ENCODE results near the gene ATP6V1E1.
A peak's percentile ranks its signal among the peaks of the same experiment; 100 is the strongest.
"Not testable (repeated sequence)": the region's sequence is repeated elsewhere in the genome, so short reads cannot be mapped to it uniquely, and the experiment has no call there.

ATP6V1E1 gene

GRCh38 chr22:17641269-17641668 is 12.7 kb upstream of the ATP6V1E1 start:
- TF ChIP-seq, protein P1, sequence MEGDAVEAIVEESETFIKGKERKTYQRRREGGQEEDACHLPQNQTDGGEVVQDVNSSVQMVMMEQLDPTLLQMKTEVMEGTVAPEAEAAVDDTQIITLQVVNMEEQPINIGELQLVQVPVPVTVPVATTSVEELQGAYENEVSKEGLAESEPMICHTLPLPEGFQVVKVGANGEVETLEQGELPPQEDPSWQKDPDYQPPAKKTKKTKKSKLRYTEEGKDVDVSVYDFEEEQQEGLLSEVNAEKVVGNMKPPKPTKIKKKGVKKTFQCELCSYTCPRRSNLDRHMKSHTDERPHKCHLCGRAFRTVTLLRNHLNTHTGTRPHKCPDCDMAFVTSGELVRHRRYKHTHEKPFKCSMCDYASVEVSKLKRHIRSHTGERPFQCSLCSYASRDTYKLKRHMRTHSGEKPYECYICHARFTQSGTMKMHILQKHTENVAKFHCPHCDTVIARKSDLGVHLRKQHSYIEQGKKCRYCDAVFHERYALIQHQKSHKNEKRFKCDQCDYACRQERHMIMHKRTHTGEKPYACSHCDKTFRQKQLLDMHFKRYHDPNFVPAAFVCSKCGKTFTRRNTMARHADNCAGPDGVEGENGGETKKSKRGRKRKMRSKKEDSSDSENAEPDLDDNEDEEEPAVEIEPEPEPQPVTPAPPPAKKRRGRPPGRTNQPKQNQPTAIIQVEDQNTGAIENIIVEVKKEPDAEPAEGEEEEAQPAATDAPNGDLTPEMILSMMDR (IDR thresholded peaks at IDR 0.05; ENCODE audit: insufficient read depth, low read depth, low read length, missing control alignments), result no peak
- H3K4me3 ChIP-seq (ENCODE audit: low read depth, low read length), result no peak overlapping the region
- no peak for DNase-seq (ENCODE audit: low read depth)

DNA sequence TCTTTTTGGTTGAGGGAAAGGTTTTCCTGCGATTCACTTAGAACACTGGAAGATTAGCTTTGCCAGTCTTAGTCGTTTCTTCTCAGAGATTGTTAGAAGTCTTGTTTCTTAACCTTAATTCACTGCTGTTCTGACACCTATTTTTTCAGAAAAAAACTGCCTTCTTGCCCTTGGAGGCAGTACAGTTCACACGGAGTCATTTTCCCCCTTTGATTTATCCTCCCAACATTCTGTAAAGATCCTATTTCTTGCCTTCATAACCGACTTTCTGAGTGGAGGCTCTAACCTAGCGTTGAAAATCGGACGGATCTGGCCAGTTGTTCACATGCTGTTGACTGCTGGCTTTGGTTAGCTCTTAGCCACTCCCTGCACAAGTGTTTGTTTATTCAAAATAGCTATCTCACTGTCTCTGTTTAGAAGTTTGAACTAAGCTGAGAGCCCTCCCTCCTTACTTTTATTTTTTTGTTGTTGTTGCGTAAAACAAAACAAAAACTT is 10.7 kb upstream of the ATP6V1E1 start:
- TF ChIP-seq, protein P1 (IDR thresholded peaks at IDR 0.05; ENCODE audit: insufficient read depth, low read depth, low read length, missing control alignments), result no peak
- peak; percentile 67 for DNase-seq (ENCODE audit: low read depth)
- peak overlapping the region; percentile 71 for H3K4me3 ChIP-seq (ENCODE audit: low read depth, low read length)

DNA sequence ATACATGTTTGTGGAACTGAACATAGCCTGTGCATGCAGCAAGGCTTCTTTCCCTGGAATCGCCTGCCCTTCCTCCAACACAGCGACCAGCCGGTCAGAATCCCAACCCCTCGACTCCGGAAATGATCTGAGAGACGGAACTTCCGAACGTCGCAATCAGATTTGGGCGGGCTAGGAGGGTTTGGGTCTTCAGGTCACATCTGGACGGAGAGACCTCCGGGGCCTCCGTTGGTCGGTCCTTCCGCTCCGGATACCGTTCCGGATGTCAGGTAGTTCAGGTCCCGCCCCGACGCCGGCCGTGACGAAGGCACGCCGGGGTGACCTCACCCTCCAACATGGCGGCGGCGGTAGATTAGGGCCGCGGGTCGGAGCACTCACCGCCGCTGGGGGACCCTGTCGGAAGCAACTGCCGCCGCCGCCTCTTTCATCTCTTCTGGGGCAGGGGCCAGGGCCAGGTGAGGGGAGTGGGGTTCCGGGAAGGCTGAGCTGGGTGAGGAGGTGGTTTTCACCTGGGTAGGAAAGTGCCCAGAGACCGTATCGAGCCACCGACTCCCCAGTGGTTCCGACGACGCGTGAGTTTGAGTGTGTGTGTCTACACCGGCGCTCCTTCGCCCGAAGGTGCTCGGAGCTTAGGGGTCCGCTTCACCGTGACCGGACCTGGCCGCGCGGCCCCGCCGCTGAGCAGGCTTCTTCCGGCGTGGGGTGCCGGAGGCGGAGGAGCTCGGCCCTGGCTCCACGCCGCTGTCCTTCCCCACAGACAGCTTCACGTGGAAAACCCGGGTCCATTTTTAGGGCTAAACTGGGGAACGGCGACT is 10.1 kb upstream of the ATP6V1E1 start, which contains the start of gene BCL2L13:
TSS of gene BCL2L13 (plus strand) at position 326 of the 815 bp plus-strand sequence. CDS start 16,955 bp downstream, outside the sequence.
- H3K4me3 ChIP-seq (ENCODE audit: low read depth, low read length), result peak within 1 kb of the TSS; percentile 71
- TF ChIP-seq, protein P1 (IDR thresholded peaks at IDR 0.05; ENCODE audit: insufficient read depth, low read depth, low read length, missing control alignments), result no peak
- peak; percentile 96 for DNase-seq (ENCODE audit: low read depth)

DNA sequence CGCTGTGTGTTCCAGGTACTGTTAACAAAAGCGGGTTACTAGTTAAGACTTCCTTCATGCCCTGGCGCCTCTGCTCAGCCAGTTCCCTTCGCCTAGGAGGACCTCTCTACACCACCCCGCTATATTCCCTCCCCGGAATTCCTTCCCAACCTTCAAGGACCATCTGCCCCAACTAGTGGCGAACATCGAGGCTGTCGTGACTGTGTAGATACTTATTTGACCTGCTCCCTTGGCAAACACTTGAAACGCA is 9.6 kb upstream of the ATP6V1E1 start:
- H3K4me3 ChIP-seq (ENCODE audit: low read depth, low read length), result peak overlapping the region; percentile 71
- TF ChIP-seq, protein P1 (IDR thresholded peaks at IDR 0.05; ENCODE audit: insufficient read depth, low read depth, low read length, missing control alignments), result no peak
- DNase-seq (ENCODE audit: low read depth), result no peak

- peak; percentile 3 for DNase-seq (ENCODE audit: low read depth)
- TF ChIP-seq, protein P1 (IDR thresholded peaks at IDR 0.05; ENCODE audit: insufficient read depth, low read depth, low read length, missing control alignments), result no peak
- H3K4me3 ChIP-seq (ENCODE audit: low read depth, low read length), result peak overlapping the region; percentile 71
Measured at GRCh38 chr22:17637490-17638181, 9.1 kb upstream of the ATP6V1E1 start.

- not testable (repeated sequence) for H3K4me3 ChIP-seq (ENCODE audit: low read depth, low read length); DNase-seq (ENCODE audit: low read depth)
Measured at GRCh38 chr22:17636850-17637249, 8.3 kb upstream of the ATP6V1E1 start.

- DNase-seq (ENCODE audit: low read depth), result no peak
- H3K4me3 ChIP-seq (ENCODE audit: low read depth, low read length), result no peak overlapping the region
- TF ChIP-seq, protein P1 (IDR thresholded peaks at IDR 0.05; ENCODE audit: insufficient read depth, low read depth, low read length, missing control alignments), result no peak
Measured at GRCh38 chr22:17634696-17635095, 6.1 kb upstream of the ATP6V1E1 start.
